T-helper 2 cell treated with Interferon-gamma antibody and Interleukin-4, amounts not matched to agents 100 ng/mL and 5 ng/mL, for 36 hours (primary cell): ENCODE results near the gene CACNB3. TPM values are rescaled to one million over a fixed set of nuclear protein-coding genes. Genes with fewer than 3 reads are reported as not detected.

ENCODE experiments used
- intact Hi-C: fragments of 100-400 bp; cut with micrococcal nuclease; formaldehyde crosslinking; loops from one replicate; pipeline ENCODE4 v1.15.1; 2023
- total RNA-seq: library from RNA; stranded (reverse); gene quantifications from 2 replicates; pipeline ENCODE4 v1.2.3, GENCODE V29; 2022

Gene CACNB3
- 7.1 and 10.4 TPM in 2 replicates for total RNA-seq

DNA sequence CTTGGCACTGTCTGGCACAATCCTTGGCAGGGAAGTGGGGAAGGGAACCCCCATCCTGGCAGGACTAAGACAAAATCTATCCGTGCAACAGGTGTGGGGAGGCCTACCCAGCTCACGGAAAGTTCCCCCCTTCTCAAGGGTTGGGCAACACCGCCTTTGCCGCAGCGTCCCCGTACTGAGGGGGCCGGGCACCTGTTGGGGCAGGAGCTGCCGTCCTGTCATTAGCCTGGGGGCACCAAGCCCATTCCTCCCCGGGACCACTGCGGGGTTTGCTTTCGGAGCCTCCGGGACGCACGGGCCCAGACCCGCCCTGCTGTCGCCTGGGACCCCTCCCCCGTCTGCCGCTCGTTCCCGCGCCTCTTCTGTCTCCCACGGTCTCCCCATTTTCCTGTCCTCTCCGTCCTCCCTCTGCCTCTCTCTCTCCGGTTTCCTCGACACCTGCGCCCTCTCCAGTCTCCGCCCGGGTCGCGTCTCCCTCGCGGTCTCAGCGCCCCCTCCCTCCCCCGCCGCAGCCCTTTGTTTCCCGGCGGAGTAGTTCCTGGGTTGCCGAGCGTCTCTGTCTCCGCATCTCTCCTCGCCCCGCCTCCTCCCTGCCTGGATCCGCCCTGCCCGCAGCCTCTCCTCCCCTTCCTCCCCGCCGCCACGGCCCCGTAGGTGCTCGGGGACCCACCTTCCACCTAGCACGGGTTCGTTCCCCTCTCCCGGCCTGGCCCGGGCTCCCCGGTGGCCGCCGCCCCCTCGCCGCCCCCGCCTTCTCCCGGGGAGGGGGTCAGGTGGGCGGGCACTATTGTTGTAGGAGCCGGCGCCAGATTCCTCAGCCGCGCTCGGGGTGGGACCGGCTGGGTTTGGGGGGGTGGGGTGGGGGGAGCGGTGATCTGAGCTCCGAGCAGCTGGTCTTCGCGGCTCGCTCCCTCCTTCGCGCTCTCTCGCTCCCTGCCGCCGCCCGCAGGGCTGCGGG is at the start of gene CACNB3:
Gene CACNB3, plus strand, starts transcription at position 624 of the 958 bp plus-strand sequence. CDS start 434 bp downstream, outside the sequence.
- intact Hi-C loops, result loop anchor here (1.0 kb wide), 1 partner anchor 34 kb away; the partner anchor contains the start of gene DDX23

DNA sequence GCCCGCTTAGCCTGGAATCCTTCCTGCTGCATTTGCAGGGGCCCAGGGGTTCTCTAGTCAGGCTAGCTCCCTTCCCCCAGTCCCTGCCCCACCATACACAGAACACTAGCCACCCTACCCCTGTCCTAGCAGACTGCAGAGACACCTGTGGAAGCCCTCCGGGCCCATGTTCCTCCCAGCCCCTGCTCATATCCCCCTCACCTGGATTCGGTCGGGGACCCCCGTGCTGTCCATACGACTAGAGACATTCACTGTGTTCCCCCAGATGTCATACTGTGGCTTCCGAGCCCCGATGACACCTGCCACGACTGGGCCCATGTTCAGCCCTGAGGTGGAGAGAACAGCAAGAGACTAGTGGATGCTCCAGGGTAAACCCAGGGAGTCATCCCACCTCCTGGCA is 49.6 kb upstream of the CACNB3 start:
- intact Hi-C loops, result no loop called here

DNA sequence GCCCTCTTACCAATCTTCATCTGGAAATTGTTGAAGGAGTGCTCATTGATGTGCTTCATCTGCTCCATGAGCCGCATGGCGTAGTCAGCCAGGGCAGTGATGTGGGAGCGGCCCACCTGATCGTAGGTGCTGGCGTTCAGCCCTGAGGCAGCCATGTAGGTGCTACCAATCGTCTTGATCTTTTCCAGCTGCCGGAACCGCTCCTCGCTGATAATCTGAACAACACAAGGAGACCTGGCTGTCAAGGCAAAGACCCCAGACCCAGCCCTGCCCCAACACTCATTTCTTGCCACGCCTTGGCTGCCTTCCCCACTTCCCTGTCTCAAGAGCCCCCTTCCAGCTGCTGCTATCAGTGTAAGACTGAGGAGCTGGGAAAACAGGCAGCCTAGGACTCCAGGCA is 47.5 kb upstream of the CACNB3 start:
- intact Hi-C loops, result no loop called here

DNA sequence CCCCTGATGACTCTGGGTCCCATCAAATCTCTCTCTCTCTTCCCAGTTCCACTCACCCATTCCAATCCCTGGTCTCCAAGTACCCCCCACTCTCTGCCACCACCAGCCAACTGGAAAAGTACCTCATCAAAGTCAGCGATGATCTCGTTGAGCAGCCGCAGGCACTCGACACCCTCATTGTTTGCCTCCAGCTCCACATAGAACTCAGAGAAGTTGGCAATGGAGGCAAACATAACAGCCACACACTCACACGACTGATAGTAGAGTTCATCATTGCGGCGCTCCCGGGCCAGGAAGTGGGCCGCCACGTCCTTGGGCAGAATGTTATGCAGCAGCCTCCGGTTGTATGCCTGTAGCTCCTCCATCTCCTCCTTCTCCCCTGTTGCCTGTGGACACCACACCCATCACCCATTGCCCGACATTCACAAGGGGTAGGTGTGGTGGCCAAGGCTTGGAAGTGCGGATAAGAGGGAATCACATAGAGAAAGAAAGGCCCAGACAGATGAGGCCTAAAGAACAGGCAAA is 46.6 kb upstream of the CACNB3 start:
- intact Hi-C loops, result no loop called here

DNA sequence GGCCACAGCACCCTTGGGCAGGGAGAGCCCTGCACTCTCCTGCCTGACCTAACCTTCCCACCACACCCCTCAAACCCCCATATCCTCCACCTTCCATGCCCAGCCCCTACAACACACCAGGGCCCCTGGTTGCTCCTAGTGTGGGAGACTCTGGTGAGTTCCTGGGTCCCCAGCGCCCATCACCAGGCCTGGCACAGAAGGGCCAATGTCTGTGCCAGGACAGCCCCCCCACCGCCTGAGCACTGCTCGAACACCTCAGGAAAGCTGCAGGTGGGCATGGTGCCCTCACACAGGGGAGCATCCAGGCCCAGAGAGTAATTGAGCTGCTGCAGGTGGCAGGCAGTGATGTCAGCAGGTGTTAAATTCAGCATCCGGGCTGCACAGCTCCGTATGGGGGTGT is 44.6 kb upstream of the CACNB3 start:
- intact Hi-C loops, result no loop called here

DNA sequence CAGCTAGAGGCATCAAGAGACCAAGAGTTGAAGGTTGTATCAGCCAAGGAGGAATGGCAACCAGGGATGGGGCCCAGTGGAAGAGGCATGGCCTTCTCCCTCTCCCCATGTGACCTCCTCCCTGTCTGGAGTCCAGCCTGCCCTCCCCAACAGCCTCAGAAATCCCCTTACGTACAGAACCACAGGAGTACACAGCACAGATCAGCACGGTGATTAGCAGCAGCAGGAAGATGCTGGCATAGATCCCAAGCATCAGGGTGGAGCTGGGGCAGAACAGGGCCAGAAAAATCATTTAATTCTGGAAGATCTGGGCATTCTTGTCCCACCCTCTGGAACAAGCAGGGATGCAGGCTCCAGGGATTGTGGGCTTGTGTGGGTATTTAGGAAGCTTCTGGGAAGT is 43.8 kb upstream of the CACNB3 start:
- intact Hi-C loops, result no loop called here

DNA sequence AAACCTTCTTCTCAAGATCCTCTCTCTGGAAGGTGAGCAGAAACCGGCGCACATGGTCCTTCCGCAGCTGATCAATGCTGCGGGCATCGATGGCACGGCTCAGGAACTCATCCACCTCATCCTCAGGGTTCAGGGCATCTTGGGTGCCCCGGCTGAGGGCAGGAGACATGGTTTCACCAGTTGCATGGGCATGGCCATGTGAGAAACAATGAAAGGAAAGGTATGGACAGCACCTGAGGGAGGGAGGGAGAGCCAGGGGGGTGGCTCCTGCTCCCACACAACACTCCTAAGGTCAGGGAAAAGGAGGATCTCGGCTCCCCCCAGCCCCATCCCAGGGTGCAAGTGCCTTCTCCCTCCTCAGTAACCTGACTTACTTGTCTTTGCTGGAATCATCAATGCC is 43.0 kb upstream of the CACNB3 start:
- intact Hi-C loops, result no loop called here

DNA sequence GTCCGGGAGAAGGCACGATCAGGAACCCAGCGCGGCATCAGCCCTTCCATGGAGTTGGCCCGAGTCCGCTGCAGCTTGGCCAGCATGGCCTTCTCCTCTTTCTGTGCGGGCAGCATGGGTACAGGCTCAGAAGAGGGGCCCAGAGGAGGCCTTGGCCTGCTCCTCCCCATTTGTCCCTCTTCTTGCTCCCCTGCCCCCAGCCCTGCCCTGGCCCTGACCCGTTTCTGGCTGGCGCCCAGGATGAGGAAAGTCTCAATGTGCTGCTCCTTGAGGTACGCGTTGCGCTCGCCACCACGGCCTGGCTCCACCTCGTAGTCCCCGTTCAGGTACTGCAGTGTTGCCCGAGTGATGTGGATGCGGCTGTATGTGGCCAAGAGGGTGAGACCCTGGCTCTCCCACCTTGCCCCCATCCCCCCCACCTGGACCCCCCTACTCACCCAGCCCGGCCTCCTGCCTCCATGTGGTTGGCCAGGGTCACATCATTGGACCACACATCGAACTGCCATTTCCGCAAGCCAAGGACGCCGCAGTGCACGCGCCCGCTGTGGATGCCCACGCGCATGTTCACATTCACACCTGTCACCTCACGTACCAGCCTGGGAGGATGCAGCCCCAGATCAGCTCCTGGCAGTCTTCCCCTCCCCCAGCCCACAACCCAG is 42.2 kb upstream of the CACNB3 start:
- intact Hi-C loops, result no loop called here

DNA sequence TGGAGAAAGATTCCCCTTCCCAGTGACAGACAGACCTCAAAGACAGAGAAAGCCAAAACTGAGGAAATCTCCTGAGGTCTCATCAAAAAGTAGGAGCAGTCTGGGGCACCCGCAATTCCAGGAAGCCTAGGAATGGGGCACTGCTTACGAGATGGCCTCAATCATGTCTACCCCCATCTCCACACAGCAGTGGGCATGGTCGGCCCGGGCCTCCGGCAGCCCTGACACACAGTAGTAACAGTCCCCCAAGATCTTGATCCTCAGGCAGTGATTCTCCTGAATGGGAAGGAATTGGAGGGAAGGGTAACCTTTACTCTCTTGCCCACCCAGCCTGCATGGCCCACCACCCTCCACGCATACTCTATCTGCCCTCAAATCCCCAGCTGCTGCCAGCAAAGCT is 41.3 kb upstream of the CACNB3 start:
- intact Hi-C loops, result no loop called here

DNA sequence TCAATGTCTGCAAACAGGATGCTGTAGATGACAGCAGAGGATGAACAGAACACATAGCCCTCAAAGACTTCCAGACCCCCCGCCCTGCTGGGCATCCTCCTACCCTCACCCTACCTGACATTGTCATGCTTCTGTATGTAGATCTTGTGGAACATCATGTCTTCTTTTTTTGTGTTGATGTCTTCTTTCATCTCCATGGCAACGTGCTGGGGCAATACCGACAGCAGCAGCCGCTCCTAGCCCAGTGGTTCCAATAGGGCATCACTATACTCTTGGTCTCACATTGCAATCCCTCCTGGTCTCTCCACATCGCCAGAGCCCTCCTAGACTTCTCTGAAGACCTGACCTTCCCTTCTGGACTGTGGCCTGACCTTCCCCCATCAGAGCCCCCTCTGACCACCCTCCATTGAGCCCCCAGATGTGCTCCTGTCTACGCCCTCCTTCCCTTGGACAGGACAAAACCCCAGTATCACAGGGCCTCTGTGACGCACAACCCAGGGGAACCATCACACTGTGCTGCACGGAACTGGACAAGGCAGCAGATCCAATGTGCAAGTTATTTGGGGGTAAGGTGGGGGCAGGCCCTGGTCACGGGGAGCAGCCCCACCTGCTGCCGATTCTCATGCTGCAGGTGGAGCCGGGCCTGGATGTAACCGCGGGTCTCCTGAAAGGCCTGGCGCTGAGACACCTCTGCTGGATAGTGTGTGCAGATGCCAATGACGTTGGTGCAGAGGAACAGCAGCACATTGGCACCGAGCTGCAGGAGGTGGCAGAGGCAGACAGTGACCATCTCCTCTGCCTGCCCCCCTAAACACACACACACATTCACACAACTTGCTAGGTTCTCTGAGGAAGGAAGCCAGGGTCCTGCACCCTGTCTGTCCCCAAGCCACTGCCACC is 40.5 kb upstream of the CACNB3 start:
- intact Hi-C loops, result no loop called here

DNA sequence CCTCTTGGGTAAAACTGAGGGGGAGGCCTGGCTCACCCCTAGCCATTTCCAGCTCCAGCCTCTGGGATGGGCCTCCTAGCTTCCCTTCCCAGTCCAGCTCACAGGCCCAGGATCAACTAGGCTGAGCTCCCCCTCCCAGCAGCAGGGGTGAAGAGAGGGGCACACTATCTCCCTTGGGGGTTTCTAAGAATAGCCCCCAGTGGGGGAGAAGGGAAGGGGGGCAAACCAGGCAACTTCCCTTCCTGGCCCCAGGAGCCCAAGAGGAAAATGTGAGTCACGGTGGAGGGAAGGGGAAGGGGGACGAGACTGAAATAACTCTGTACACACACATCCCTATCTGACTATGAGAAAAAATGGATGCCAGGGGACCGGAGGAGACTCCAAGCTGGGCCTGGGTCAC is 38.4 kb upstream of the CACNB3 start:
- intact Hi-C loops, result no loop called here

DNA sequence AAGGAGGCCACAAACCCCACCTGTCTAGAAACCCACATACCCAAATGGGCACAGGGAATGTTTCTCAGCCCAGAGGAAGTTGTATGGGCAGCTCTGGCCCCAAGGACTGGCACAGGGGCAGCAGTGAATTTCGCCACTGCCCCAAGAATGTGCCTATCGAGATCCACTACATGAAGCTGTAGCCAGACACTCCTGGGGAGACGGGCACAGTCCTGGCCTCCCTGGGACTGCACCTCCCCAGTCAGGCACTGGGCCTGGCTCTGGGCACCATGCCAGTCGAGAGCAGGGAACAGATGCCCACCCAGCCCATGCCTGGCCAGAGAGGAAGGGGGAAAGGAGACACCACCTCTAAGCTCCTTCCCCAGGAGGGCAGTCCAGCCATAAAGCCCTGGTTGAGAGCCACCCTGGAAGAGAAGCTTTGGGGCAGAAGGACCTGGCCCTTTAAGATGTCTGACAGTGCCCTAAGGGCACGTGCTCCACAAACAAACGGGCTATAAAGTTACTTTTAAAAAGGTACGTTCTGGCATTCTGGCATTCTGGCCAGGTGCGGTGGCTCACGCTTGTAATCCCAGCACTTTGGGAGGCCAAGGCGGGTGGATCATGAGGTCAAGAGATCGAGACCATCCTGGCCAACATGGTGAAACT is 37.8 kb upstream of the CACNB3 start:
- intact Hi-C loops, result no loop called here

DNA sequence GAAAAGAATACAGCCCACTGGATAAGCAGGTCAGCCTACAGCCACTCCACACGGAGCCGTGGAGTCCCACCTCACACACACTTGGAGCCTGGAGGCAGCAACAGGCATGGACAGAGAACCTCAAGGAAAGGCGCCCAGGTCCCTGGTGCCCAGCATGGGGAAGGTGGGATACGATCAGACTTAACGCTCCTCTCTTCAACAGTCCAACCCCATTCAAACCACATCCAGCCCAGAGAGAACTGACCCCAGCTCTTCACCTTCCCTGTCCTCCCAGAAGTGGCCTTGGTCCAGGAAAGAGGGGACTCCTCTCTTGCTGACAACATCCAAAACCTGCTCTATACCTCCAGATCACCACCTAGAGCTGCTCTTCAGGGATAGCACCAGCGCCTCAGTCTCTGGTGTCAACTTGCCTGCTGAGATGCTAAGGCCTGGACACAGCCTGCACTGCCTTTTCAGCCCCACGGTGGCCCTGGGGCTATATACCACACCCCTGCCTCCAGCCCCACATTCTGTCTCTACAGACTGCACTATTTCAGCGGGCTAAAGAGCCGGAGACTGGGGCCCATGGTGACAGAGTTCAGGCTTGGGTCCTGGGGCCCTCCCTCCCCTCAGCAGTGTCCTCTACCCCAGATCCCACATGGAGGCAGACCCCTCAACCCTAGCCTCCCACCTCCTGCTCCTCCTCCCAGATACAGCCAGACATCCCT is 36.4 kb upstream of the CACNB3 start:
- intact Hi-C loops, result no loop called here

DNA sequence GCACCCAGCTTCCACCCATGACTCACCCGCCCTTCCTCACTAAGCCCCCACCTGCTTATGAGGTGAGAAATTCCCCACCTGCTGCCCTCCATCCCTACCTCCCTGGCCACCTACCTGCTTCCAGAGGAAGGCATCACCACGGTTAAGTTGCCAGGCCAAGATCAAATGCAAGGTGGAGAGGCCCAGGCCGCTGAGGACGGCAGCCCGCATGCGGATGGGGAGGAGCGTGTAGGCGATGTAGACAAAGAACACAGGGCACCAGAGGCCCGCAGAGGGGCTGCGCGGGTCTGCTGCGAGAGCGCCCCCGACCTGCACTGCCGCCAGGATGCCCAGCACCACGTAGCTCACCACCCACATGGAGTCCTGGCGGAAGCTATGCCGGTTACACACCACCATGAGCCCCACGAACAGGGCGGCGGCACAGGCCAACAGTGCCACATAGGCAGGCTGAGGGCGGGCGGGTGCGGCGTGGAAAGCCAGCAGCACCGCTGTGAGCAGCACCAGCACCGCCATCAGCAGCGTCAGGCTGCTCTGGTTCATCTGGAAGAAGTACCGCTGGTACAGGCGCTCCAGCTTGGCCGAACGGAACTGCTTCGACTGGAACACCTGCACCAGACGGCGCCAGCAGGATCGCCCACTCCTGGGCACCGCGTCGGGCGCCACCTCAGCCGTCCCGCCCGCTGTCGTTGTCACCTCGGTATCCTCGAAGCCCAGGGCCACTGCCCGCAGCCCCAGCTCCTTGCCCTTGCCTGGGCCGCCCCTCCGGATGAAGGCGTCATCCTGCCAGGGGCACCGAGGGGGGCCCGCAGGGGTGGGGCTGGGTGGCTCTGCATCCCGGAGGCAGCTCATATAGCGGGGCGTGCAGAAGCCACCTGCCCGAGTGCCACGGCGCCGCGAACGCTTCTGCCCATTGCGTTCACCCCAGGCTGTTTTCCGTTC is 35.6 kb upstream of the CACNB3 start:
- intact Hi-C loops, result no loop called here

DNA sequence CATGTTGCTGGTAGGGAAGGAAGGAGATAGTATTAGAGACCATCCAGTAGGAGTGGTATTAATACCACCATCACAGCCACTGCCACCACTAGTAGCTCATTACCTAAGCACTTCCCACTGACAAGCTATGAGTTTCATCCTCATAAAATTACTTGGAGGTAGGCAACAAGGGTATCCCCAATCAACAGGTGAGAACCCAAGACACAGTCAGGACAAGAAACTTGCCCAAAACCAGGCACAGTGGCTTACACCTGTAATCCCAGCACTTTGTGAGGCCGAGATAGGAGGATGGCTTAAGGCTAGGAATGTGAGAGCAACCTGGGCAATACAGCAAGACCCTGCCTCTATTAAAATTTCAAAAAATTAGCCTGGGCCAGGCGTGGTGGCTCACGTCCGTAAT is 34.9 kb upstream of the CACNB3 start:
- intact Hi-C loops, result no loop called here

DNA sequence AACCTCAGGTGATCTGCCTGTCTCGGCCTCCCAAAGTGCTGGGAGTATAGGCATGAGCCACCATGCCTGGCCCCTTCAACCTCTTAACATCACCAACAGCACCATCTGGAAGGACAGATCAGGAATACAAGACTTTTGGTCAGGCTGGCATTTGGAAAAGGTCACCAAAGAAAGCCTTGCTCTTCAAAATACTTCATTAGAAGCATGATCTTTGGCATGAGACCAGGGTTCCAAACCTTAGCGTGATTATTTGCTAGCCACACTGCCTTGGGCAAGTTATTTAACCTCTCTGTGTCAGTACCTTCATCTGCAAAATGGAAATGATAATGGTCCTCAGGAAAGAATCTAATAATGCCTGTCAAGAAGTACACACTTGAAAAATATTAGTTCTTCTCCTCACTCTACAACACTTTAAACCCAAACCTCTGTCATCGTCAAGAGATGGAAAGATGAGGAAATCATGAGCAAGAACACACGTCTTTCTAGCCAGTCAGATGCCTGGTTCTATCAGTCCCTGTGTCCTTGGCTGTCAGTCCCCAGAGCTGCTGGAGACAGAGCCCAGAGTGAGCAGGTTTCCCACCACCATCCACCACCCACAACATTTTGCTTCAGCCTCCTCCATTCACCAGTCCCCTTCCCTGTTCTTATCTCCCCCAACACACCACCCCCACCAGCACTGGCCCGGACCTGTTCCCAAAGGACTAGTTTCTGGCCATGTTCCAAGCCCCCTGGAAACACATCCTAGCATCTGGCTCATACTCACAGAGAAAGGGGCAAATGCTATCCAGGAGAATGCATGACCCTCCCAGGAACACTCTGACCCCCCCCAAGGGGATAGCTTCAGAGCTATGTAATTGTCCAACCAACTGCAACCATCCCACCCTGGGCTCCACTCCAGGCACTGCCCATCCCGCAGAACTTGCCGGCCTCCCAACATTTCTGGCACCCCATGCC is 31.4 kb upstream of the CACNB3 start:
- intact Hi-C loops, result no loop called here

DNA sequence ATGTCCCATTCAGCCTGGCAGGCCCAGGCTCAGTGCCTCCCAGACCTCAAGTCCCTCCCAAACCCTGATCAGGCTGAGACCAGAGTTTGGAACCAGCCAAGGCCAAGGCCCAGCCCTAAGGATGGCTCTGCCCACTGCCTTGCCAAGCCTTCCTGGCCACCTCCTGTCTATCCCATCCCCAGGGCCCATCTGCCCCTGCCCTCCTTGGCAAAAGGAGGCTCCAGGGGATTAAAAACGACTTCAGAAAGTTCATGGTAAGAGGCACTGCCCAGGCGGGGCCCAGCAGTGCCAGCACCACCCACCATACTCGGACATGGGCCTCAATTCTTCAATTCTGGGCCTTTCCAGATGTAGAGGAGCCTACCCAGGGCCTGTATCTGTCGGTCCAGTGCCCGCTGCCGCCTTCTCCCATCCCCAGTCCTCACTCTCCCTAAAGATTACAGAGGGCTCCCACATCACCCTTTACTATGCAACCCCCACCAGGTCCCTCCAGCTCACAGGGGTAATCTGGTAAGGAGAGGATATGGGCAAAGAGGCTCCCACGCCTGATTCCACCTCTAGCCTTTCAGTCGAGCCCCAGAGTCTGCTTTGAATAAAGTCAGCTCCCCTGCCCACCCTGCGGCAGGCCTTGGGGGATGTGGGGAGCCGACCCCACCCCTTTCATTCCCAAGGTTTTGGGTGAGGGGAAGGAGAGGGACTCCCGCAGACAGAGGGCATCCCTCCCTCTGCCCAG is 30.3 kb upstream of the CACNB3 start:
- intact Hi-C loops, result no loop called here
